GM18861 (cell line): Measurements from ENCODE around the gene NEDD9.

Source experiments
- ATAC-seq: cut with Tn5 transposase; IDR thresholded peaks from one replicate; pipeline ENCODE4 v1.9.1; 2021; ENCODE audit not compliant: unreplicated experiment

Gene NEDD9

GRCh38 chr6:11149551-11149950 lies 82.9 kb downstream of the NEDD9 start:
- no peak for ATAC-seq

- ATAC-seq, result no peak
Observed at GRCh38 chr6:11146117-11146826, 86.2 kb downstream of the NEDD9 start.

- peak; percentile 72 for ATAC-seq
Observed at GRCh38 chr6:11144393-11144851, 88.0 kb downstream of the NEDD9 start.

GRCh38 chr6:11143394-11144371 lies 88.8 kb downstream of the NEDD9 start:
- no peak for ATAC-seq

- ATAC-seq, result no peak
Observed at GRCh38 chr6:11142296-11143027, 90.0 kb downstream of the NEDD9 start.

GRCh38 chr6:11141295-11141694 lies 91.2 kb downstream of the NEDD9 start:
- no peak for ATAC-seq

GRCh38 chr6:11140056-11140455 lies 92.4 kb downstream of the NEDD9 start:
- ATAC-seq, result no peak

- ATAC-seq, result peak; percentile 58
Observed at GRCh38 chr6:11139051-11139960, 93.2 kb downstream of the NEDD9 start.

GRCh38 chr6:11136809-11137208 lies 95.7 kb downstream of the NEDD9 start:
- ATAC-seq, result no peak
